Astrocyte (in vitro differentiated cells and primary cell): ENCODE measurements around the gene STK31. TPM values are rescaled to one million over a fixed set of nuclear protein-coding genes. Genes with fewer than 3 reads are reported as not detected.

Source experiments
- DNase-seq: peaks from one replicate; pipeline ENCODE4 v3.0.0-alpha.2; 2010; ENCODE audit warnings: low read depth
- FAIRE-seq: peaks from 2 replicates; lab custom pipeline; 2011; peaks lifted over from hg19 to GRCh38; lab: Jason Lieb, UNC
- H2AFZ ChIP-seq: 2 replicates; pipeline ENCODE4 v1.6.0; 2012; ENCODE audit warnings: low read depth, low read length, inconsistent platforms
- H3K27ac ChIP-seq: 2 replicates; pipeline ENCODE4 v1.5.1; 2011; ENCODE audit warnings: low read depth, low read length, inconsistent platforms
- H3K27me3 ChIP-seq: 2 replicates; pipeline ENCODE4 v1.6.0; 2011; ENCODE audit warnings: low read length, inconsistent platforms; ENCODE audit not compliant: insufficient read depth
- H3K36me3 ChIP-seq: 2 replicates; pipeline ENCODE4 v1.5.1; 2011; ENCODE audit warnings: low read length, inconsistent platforms; ENCODE audit not compliant: insufficient read depth
- H3K4me1 ChIP-seq: 2 replicates; pipeline ENCODE4 v1.5.1; 2011; ENCODE audit warnings: low read length, inconsistent platforms; ENCODE audit not compliant: insufficient read depth
- H3K4me2 ChIP-seq: 2 replicates; pipeline ENCODE4 v1.6.0; 2012; ENCODE audit warnings: low read length, inconsistent platforms
- H3K4me3 ChIP-seq: 2 replicates; pipeline ENCODE4 v1.5.1; 2011; ENCODE audit warnings: low read depth, mild to moderate bottlenecking, low read length, inconsistent platforms; ENCODE audit not compliant: insufficient read depth
- H3K79me2 ChIP-seq: 2 replicates; pipeline ENCODE4 v1.6.0; 2012; ENCODE audit warnings: mild to moderate bottlenecking, low read length, inconsistent platforms; ENCODE audit not compliant: insufficient read depth
- H3K9ac ChIP-seq: 2 replicates; pipeline ENCODE4 v1.6.0; 2012; ENCODE audit warnings: mild to moderate bottlenecking, low read length, inconsistent platforms
- H3K9me3 ChIP-seq: 2 replicates; pipeline ENCODE4 v1.5.1; 2012; ENCODE audit warnings: low read depth, mild to moderate bottlenecking, low read length, inconsistent platforms; ENCODE audit not compliant: insufficient read depth
- H4K20me1 ChIP-seq: 2 replicates; pipeline ENCODE4 v1.6.0; 2012; ENCODE audit warnings: low read length, inconsistent platforms; ENCODE audit not compliant: insufficient read depth
- H3K27ac Mint-ChIP-seq: one replicate; pipeline ENCODE4 v1.8.0; 2021; ENCODE audit warnings: mild to moderate bottlenecking, mixed read lengths; ENCODE audit not compliant: unreplicated experiment
- H3K27me3 Mint-ChIP-seq: one replicate; pipeline ENCODE4 v1.8.0; 2021; ENCODE audit warnings: low read depth, mixed read lengths; ENCODE audit not compliant: unreplicated experiment
- H3K36me3 Mint-ChIP-seq: one replicate; pipeline ENCODE4 v1.8.0; 2021; ENCODE audit warnings: low read depth, mixed read lengths; ENCODE audit not compliant: unreplicated experiment
- H3K4me1 Mint-ChIP-seq: one replicate; pipeline ENCODE4 v1.8.0; 2021; ENCODE audit warnings: low read depth, mixed read lengths; ENCODE audit not compliant: unreplicated experiment
- H3K4me3 Mint-ChIP-seq: one replicate; pipeline ENCODE4 v1.8.0; 2021; ENCODE audit warnings: mild to moderate bottlenecking, moderate library complexity, mixed read lengths; ENCODE audit not compliant: unreplicated experiment
- H3K9me3 Mint-ChIP-seq: one replicate; pipeline ENCODE4 v1.8.0; 2021; ENCODE audit warnings: mild to moderate bottlenecking, mixed read lengths; ENCODE audit not compliant: unreplicated experiment
- EZH2 ChIP-seq: IDR thresholded peaks from 2 replicates; pipeline ENCODE4 v1.6.1; 2012; ENCODE audit warnings: mild to moderate bottlenecking, low read length, inconsistent platforms; ENCODE audit not compliant: insufficient read depth
- total RNA-seq: library from RNA; stranded (reverse); gene quantifications from 2 replicates; pipeline ENCODE4 v1.2.1, GENCODE V29; 2021
- TF ChIP-seq, protein P1 (sequence below): IDR thresholded peaks from 2 replicates; pipeline ENCODE4 v1.5.1; 2011; ENCODE audit warnings: low read depth, mild to moderate bottlenecking, inconsistent platforms, low read length, moderate library complexity; ENCODE audit not compliant: insufficient read depth

Gene STK31
- total RNA-seq, 1 donor from 2014 or later, result 0.20 TPM

DNA sequence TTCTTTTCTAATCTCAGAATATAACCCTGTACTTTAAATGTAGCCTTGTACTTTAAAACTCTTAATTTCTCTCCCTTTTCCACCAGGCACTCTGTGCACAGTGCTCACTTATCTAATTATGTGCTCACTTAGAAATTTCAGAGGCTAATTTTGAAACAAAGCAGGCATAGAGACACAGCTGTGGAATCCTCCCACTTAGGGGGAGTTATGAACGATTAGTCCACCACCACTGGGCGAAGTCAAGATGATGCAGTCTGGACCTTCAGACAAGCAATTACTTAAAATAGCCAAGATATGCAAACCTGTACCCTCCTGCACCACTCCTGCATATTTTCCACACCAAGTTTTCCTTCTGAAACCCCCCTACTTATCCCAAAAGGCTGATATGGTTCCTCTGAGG, 143.0 kb downstream of the STK31 start:
- Mint-ChIP-seq H3K27ac (no peak overlapping the region), H3K27me3 (peaks cover 6% of the 10 kb centered on the region), H3K4me1 (no peaks in the 10 kb centered on the region), H3K4me3 (no peak overlapping the region), H3K9me3 (peaks cover 11% of the 10 kb centered on the region), H3K36me3 (no peaks in the 10 kb centered on the region)
- Histone ChIP-seq H3K4me3 (no peak overlapping the region), H3K27ac (no peak overlapping the region), H3K36me3 (no peaks in the 10 kb centered on the region), H2AFZ (no peak overlapping the region), H3K4me1 (no peaks in the 10 kb centered on the region), H4K20me1 (no peaks in the 10 kb centered on the region), H3K79me2 (no peaks in the 10 kb centered on the region), H3K4me2 (no peak overlapping the region), H3K9me3 (no peaks in the 10 kb centered on the region), H3K27me3 (no peaks in the 10 kb centered on the region), H3K9ac (no peak overlapping the region)
- no peak for FAIRE-seq
- TF ChIP-seq EZH2, result no peak
- TF ChIP-seq, protein P1, sequence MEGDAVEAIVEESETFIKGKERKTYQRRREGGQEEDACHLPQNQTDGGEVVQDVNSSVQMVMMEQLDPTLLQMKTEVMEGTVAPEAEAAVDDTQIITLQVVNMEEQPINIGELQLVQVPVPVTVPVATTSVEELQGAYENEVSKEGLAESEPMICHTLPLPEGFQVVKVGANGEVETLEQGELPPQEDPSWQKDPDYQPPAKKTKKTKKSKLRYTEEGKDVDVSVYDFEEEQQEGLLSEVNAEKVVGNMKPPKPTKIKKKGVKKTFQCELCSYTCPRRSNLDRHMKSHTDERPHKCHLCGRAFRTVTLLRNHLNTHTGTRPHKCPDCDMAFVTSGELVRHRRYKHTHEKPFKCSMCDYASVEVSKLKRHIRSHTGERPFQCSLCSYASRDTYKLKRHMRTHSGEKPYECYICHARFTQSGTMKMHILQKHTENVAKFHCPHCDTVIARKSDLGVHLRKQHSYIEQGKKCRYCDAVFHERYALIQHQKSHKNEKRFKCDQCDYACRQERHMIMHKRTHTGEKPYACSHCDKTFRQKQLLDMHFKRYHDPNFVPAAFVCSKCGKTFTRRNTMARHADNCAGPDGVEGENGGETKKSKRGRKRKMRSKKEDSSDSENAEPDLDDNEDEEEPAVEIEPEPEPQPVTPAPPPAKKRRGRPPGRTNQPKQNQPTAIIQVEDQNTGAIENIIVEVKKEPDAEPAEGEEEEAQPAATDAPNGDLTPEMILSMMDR, result no peak
- no peak for DNase-seq

DNA sequence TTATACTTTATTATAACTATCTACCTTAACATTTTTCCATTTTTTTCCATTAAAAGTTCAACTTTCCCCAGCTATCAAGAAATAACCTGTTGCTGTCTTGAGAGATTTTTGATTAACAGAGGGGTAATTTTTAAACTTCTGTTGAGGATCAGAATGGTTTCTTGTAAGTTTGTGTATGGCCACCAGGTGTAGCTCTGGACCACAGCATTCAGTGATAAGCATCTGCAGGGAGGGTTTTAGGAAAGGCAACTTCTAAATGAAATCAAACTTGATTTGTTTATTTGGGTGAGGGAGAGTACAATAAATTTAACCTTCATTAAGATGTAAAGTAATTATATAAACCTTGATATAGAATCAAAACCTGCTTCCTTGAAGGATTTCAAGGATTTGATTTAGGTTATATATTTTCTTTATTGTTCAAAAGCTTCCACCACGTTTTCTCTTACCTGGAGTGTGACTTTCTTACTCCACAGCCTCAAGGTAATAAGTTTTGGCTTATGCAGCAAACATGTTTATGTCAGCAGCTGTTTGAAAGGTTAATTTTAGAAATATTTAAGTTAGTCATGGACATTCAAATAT, 153.3 kb downstream of the STK31 start:
- no peaks in the 10 kb centered on the region for H4K20me1 ChIP-seq
- no peak overlapping the region for H3K27ac ChIP-seq
- no peak overlapping the region for H2AFZ ChIP-seq
- no peaks in the 10 kb centered on the region for H3K4me1 ChIP-seq
- Mint-ChIP-seq H3K4me1 (no peaks in the 10 kb centered on the region), H3K4me3 (no peak overlapping the region), H3K27ac (no peak overlapping the region), H3K9me3 (peaks cover 4% of the 10 kb centered on the region), H3K36me3 (no peaks in the 10 kb centered on the region), H3K27me3 (peaks cover 5% of the 10 kb centered on the region)
- H3K36me3 ChIP-seq, result no peaks in the 10 kb centered on the region
- FAIRE-seq, result peak; percentile 41
- H3K4me3 ChIP-seq, result no peak overlapping the region
- H3K79me2 ChIP-seq, result no peaks in the 10 kb centered on the region
- H3K4me2 ChIP-seq, result no peak overlapping the region
- DNase-seq, result peak; percentile 10
- H3K9ac ChIP-seq, result no peak overlapping the region
- H3K27me3 ChIP-seq, result no peaks in the 10 kb centered on the region
- H3K9me3 ChIP-seq, result no peaks in the 10 kb centered on the region
- no peak for TF ChIP-seq EZH2
- TF ChIP-seq, protein P1, result peak; percentile 69

DNA sequence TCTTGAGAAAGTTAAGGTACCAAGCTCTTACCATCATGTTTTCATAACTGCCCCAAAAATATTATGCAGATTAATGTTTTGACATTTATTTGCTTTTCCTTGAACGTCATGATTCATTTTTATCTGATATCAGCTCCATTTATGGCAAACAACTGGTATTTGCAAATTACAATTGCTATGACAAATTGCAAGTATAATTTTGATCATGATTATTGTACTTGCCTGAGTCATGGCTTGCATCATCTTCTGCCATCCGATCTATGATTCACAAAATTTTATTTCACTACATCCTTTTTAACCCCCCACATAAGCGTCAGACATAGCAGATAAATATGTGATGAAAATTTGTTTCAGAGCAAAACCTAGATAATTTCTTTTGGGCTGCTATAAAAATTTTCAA, 155.0 kb downstream of the STK31 start:
- H3K27me3 Mint-ChIP-seq, result peaks cover 3% of the 10 kb centered on the region
- no peaks in the 10 kb centered on the region for H4K20me1 ChIP-seq
- H3K9me3 ChIP-seq, result no peaks in the 10 kb centered on the region
- DNase-seq (peak; percentile 59), FAIRE-seq (no peak)
- TF ChIP-seq EZH2, result no peak
- TF ChIP-seq, protein P1, result no peak
- no peak overlapping the region for H3K4me3 ChIP-seq
- no peaks in the 10 kb centered on the region for H3K36me3 Mint-ChIP-seq
- H3K9ac ChIP-seq, result no peak overlapping the region
- H3K79me2 ChIP-seq, result no peaks in the 10 kb centered on the region
- no peaks in the 10 kb centered on the region for H3K4me1 ChIP-seq
- no peaks in the 10 kb centered on the region for H3K36me3 ChIP-seq
- no peak overlapping the region for H3K27ac ChIP-seq
- no peaks in the 10 kb centered on the region for H3K27me3 ChIP-seq
- no peak overlapping the region for H2AFZ ChIP-seq
- no peak overlapping the region for H3K27ac Mint-ChIP-seq
- no peak overlapping the region for H3K4me2 ChIP-seq
- peaks cover 6% of the 10 kb centered on the region for H3K9me3 Mint-ChIP-seq
- no peak overlapping the region for H3K4me3 Mint-ChIP-seq
- no peaks in the 10 kb centered on the region for H3K4me1 Mint-ChIP-seq
